Tongue (tissue), 2 donors: ENCODE measurements around the gene TMEM139. TPM values are rescaled to one million over a fixed set of nuclear protein-coding genes. Genes with fewer than 3 reads are reported as not detected.

ENCODE experiments used
- DNase-seq: peaks from one replicate; pipeline ENCODE4 v3.0.0-alpha.2; 2015
- total RNA-seq: library from RNA; depleted of rRNA; stranded (reverse); fragments of >200 nt; gene quantifications from one replicate; pipeline ENCODE4 v1.2.3, GENCODE V29; 2014

TMEM139 gene
- total RNA-seq, result 0.51 TPM

DNA sequence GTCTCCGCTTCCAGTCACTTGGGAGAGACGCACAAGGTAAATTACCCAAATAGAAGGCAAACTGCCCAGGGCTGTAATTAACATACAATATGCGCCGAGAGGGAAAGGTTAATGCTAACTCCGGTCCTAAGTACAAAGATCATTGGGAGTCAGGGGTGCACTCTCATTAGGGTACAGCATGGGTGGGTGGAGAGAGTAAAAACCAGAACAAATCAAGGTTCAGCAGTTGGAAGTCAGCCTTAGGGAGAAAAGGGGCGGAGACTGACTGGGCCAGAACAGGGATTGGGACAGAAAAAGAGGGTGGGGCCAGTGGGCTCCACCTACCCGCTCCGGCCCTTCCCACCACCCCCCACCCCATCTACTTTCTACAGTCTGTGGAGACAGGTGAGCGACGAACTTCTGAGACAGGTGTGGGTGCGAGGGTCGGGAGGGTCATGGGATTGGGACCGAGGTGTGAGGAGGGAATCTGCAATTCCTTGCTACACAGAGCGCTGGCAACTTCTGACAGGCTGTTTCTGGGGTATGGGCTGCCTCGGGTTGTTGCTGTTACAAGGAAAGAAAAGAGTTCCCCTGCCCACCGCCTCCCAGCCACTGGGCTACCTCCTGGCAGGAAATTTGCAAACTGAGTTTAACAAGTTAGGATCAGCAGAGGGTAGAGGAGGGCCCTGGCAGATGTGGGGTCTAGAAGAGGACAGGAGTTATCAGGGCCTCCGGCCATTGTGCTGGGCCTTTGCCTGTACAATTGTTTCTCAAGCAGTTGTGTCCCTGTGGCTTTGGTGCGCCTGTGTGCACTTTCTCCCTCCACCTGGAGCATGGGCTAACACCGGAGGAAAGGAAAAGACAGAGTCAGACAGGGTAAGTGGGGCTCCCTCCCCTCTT is at the start of gene TMEM139:
TSS of gene TMEM139 (plus strand) at position 368 of the 879 bp plus-strand sequence. CDS start 1,000 bp downstream, outside the sequence.
- DNase-seq, result peak; percentile 36

DNA sequence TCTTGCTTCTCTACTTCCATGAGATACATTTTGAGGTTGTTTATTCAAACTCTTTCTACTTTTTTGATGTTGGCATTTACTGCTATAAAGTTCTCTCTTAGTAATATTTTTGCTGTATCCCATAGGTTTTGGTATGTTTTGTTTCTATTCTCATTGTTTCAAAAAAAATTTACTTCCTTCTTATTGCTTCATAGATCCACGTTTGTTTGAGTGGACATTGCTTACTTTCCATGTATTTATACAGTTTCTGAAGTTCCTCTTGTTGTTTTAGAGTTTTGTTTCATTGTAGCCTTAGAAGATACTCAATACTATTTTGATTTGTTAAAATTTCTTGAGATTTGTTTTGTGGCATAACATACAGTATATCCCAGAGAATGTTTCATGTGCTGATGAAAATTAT is 49.2 kb upstream of the TMEM139 start:
- no peak for DNase-seq

DNA sequence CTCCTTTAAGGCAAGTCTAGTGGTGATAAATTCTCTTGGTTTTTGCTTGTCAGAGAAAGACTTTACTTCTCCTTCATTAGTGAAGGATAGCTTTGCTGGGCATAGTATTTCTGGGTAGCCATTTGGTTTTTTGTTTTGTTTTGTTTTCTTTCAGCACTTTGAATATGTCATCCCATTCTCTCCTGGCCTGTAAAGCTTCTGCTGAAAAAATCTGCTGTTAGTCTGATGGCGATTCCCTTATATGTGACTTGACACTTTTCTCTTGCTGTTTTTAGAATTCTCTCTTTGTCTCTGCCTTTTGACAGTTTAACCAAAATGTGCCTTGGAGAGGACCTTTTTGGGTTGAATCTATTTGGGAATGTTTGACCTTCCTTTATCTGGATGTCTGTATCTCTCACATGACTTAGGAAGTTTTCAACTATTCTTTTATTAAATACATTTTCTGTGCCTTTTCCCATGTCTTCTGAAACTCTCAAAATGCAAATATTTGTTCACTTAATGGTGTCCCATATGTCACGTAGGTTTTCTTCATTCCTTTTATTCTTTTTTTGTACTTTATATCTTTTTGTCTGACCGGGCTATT is 48.3 kb upstream of the TMEM139 start:
- DNase-seq, result no peak

DNA sequence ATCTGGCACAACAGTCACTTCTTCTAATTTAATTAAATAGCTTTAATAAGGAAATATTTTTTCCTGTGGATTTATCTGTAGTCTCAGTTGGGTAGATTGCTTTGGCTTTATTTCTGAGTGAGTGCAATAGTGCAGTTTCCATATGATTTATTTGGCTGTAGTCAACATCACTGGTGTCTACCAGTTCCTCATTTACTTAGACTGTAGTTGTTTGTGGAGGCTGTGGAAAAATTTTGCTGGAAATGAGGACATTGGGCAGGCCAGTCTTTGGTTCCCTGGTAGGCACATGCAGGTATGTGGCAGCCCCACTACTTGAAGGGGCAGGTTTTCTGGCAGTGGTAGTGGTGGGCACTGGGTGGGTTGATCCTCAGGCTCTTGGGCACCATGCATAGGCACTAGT is 47.4 kb upstream of the TMEM139 start:
- no peak for DNase-seq

DNA sequence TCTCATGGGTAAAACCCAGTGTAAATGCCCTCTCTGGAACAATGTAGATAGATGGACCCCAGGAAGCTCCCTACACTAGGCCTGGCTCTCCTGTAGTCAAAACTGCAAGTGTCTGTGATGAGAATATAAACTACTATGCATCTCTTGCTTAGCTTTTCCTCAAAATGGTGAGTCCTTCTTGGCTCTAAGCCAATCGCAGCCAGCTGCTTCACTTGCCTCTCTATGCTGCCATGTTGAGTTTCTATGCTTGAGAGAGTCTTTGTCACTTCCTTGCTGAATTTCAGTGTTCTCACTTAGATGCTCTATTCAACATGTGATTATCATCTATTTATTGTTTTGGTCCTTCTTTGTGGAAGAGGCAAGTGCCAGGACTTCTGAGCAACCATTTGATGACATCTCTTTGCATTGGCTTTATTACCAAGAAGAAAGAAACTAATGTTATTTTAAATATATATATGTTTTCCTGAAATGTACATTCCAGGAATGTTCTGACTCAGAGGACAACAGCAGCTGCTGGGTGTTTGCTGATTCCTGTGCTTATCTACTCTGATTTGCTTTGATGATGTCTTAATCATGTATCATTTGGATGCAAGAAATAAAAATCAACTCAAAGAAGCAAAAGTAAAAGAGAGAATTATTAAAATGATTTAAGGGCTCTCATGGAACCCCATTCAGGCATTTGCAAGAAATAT is 46.3 kb upstream of the TMEM139 start:
- DNase-seq, result no peak

DNA sequence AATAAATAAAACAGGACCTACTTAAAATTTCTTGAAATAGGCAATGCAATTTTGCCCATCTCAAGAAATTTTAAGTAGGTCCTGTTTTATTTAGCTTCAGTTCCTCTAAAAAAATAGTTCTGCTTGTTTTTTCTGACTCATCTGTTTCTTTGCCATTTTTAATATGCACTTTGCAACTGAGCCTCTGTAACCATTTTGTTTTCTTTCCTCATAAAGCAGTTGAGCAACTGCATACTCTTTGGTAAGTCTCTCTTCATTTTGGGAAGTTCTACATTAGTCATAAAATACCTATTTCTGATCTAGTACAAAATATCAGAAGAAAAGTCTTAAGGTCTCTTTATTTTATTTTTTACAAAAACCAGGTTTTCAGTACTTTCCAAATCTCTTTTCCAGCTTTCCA is 44.9 kb upstream of the TMEM139 start:
- no peak for DNase-seq

DNA sequence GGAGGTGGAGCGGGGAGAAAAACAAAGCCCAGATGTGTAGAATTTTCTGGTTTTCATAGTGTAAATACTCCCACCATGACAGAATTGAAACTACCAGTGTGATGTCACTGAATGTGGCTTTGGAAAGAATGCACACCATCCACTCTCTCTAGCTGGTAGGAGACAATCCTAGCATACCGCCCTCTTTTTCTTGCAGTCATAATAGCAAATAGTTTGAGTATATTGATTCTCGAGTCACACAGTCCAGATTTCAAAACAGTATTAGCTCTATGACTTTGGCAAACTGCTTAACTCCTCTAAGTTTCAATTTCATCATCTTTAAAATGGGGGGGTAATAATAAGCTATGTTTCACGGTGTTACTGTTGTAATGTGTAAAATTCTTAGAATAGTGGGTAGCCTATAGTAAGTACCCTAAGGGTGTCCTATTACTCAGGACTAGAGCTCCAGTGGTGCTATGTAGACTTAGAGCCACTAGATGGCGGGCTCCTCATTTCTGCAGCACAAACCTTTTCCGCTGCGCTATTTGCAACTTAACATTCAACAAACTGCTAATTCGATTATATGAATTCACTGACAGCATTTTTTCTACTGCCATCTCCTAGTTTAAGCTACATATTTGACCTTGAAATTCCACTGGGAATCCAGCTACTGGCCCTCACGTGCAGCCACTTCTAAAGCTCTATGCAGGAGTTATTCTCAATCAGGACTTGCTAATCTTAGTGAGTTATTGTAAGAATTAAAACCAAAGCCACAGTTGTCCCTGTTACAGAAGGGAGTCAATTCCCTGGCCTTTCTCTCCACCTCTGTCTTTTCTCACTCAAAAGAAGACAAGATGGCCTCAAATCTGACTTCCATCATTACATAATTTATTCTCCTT is 44.2 kb upstream of the TMEM139 start:
- DNase-seq, result peak; percentile 90

DNA sequence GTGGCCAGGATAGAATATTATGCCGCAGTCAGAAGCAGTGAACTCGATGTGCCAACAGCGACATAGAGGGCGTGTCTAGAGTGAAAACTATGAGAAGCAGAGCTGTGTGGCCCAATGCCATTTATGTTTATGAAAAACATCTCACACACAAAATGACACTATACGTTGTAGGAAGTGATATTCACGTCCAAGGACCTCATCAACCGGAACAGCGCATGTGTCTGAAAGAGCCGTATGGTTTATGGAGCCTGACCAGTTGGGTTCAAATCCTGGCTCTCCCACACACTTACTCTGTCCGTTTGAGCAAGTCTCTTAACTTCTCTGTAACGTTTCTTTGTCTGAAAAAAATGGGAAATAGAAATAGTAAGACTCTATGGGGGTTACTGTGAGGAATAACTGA is 42.5 kb upstream of the TMEM139 start:
- DNase-seq, result no peak

DNA sequence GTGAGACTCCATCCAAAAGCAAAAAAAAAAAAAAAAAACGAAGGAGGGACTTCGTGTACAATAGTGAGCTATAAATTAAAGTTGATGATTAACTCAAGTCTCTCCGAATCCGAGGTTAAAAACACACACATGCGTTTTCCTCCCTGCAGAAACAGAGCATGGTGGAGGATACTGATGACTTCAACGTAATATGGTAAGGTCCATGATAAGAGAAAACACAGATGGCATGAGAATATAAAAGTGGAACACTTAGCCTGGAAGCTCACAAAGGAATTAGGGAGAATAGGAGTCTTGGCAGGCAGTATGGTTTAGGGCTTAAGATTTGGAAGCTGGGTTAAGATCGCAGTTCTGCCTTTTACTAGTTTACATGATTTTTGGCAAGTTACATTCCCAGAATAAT is 41.6 kb upstream of the TMEM139 start:
- peak; percentile 48 for DNase-seq

DNA sequence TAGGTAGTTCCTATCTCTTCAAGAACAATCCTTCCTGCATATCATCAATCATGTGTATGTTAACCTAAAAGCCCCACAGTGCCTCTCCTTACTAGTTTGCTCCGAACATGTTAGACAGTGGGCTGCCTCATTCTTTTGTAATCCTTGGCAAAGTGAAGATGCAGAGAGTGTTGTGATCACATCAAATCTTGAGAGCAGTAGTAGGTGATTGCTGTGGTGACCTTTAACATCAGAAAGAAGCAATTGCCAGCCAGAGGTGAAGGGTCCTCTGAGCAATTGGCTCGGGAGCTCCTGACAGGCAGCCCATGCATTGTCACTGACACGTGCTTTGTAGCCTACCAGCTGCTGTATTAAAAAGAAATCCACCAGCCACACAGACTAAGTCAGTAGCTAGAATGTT is 41.1 kb upstream of the TMEM139 start:
- no peak for DNase-seq

DNA sequence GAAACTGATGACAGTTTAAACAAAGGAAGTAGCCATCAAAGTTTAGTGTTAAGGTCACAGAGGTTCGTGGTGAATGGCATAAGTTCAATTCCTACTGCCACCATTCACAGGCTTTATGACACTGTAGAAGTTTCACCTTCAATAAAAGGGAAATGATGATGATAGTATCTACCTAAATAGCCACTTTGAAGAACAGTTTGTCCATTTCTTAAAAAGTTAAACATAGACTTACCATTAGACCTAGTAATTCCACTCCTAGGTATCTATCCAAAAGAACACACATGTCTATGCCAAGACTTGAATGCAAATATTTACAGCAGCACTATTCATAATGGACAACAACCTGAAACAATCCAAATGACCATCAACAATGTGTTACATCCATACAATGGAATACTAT is 40.4 kb upstream of the TMEM139 start:
- DNase-seq, result no peak

DNA sequence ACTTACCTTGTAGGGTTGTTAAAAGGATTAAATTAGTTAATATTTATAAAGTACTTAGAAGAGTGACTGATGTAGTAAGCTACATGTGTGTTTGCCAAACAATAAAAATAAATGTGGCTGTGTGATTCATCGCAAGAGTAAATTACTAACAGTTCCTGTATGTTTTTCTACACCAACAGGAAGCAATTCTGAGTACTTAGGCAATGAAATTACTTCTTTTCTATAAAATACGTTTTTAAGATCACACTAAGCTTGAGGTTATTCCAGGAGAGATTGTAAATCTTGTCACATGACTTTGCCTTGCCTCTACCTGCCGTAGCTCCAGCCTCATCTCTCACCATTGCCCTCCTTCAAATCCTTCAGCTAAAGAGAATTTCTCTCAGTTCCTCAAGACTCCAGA is 39.6 kb upstream of the TMEM139 start:
- no peak for DNase-seq

DNA sequence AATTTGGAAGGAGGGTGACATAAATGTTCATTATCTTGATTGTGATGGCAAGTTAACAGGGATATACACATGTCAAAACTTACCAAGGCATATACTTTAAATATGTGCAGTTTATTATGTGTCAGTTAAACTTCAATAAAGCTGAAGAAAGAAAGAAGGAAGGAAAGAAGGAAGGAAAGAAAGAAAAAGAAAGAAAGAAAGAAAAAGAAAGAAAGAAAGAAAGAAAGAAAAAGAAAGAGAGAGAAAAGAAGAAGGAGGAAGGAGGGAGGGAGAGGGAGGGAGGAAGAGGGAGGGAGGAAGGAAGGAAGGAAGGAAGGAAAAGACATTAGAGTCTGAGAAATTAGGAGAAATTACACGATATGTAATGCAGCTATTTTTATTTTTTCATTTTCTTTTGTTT is 37.4 kb upstream of the TMEM139 start:
- no peak for DNase-seq

DNA sequence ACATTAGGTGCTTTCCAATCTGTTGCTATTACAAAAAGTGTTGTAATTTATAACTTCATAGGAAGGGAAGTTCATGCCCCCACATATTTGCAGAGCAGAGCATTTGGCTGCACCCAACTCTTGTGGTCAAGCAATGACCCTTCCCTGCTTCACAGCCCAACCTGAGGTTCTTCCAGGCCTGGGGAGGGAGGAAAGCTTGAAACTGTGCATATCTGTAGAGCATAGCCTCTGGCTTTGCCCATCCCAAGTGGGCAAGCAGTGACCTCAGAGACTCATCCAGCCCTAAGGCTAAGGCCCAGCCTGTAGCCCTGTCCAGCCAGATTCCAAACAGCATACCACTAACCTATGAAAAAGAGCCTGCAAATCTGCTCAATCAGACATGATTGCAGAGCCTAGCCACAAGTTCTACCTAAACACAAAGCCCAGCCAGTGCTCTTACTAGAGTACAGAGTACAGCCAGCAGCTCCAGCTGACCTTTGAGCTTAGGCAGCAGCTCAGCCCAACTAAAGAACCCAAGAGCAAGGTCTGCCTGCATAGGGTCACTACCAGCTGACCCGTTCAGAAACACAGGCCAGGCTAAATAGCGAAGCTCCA is 35.9 kb upstream of the TMEM139 start:
- no peak for DNase-seq

DNA sequence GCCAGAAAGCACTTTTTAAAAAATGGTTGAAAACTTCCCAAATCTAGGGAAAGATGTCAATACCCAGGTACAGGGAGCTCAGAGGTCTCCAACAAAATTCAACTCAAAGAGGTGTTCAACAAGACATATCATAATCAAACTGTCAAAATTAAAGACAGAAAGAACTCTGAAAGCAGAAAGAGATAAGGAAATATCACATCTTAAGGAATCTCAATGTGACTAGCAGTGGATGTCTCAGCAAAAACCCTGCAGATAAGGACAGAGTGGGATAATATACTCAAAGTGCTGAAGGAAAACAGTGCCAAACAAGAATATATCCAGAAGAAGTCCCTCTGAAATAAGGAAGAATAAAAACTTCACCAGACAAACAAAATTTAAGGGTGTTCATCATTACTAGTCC is 34.6 kb upstream of the TMEM139 start:
- DNase-seq, result no peak

DNA sequence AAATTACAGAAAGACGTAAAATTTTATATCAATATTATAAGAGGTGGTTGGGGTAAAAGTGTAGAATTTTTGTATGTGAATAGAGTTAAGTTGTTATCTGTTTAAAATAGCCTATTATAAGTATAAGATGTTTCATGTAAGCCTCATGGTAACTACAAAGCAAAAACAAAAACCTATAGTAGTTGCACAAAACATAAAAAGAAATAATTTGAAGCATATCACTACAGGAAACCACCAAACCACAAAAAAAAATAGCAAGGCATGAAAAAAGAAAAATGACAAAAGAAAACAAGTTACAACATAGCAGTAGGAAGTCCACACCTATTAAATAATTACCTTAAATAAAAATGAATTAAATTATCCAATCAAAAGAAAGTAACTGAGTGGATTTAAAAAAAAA is 33.9 kb upstream of the TMEM139 start:
- no peak for DNase-seq

DNA sequence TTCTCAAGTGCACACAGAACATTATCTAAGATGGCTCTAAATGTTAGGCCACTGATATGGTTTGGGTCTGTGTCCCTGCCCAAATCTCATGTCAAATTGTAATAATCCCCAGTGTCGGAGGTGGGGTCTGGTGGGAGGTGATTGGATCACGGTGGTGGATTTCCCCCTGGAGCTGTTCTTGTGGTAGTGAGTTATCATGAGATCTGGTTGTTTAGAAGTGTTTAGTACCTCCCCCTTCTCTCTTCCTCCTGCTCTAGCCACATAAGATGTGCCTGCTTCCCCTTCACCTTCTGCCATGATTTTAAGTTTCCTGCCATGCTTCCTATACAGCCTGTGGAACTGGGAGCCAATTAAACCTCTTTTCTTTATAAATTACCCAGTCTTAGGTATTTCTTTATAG is 32.8 kb upstream of the TMEM139 start:
- no peak for DNase-seq

DNA sequence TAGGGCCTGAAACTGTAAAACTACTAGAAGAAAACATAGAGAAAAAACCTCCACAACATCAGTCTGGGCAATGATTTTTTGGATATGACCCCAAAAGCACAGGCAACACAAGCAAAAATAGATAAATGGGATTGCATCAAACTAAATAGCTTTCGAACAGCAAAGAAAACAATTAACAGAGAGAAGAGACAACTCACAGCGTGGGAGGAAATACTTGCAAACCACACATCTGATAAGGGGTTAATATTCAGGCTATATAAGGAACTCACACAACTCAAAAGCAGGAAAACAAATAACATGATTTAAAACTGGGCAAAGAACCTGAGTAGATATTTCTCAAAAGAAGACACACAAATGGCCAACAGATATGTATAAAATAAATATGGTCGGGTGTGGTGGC is 29.2 kb upstream of the TMEM139 start:
- DNase-seq, result no peak

DNA sequence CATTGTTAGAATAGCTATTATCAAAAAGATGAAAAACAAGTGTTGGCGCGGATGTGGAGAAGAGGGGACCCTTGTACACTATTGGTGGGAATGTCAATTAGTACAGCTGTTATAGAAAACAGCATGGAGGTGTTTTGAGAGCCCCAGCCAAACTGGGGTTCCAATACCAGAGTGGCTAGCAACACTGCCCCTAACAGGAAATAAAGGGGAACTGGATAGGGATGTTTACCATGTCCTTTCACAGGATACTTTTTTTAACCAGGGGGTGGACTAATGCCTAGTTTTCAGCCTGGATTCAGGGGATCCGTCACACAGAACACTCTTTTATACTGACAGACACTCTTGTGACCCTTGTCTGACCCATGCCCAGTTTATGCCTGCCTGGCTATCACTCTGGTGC is 28.4 kb upstream of the TMEM139 start:
- no peak for DNase-seq

DNA sequence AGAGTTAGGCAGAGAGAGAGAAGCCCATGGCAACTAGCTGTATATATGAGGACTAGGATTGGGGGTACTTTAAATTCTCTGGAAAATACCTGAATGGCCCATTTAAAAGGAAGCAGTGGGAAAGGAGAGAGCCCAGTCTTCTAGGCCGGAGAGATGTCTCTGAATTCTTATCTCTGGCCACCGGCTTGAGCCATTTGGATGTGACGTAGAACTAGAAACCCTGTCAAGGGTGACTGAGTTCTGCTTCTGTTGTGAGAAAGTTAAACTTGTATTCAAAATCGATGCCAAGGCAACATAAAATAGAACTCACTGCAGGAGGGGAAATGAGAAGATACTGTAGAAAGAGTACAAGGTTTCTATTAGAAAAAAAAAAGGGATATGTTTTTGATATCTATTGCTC is 27.8 kb upstream of the TMEM139 start:
- no peak for DNase-seq

DNA sequence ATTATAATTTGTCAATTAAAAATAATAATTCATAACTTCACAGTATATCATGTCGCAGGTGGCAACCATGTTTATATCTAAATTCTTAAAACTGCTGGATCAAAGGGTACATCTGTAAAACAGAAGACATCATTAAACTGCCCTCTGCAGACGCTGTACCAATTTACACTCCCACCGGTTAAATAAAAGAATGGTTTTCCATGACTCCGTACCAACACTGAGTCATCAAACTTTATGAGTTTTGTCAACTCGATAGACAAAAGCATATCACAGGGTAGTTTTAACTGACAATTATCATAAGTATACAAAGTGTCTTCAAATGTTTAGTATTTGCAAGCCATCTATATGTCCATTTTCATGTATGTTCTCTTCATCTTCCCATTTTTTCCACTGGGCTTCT is 27.3 kb upstream of the TMEM139 start:
- no peak for DNase-seq

DNA sequence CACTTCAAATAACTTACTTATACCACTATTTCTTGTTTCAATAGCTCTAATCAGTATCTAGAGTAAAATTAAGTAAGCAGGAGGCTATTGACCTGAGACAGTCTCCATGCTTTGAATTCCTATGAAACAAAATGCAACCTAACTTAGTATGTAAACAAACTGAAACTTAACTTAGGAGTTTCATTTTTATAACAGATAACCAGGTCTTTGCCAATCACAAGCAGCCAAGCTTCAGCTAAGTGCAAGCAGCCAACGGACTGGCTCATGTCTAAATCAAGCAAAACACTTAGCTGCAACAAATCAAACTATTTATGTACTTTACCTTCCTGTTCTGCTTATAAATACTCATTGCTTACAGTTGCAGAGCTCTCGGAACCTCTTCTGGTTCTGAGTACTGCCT is 25.9 kb upstream of the TMEM139 start:
- no peak for DNase-seq
